ENCODE results near the gene RBM5. TPM values are rescaled to one million over a fixed set of nuclear protein-coding genes. Genes with fewer than 3 reads are reported as not detected.
A peak's percentile ranks its signal among the peaks of the same experiment; 100 is the strongest.

Gene RBM5
- total RNA-seq, 2 donors from 2014 or later = 139 to 308 TPM

DNA sequence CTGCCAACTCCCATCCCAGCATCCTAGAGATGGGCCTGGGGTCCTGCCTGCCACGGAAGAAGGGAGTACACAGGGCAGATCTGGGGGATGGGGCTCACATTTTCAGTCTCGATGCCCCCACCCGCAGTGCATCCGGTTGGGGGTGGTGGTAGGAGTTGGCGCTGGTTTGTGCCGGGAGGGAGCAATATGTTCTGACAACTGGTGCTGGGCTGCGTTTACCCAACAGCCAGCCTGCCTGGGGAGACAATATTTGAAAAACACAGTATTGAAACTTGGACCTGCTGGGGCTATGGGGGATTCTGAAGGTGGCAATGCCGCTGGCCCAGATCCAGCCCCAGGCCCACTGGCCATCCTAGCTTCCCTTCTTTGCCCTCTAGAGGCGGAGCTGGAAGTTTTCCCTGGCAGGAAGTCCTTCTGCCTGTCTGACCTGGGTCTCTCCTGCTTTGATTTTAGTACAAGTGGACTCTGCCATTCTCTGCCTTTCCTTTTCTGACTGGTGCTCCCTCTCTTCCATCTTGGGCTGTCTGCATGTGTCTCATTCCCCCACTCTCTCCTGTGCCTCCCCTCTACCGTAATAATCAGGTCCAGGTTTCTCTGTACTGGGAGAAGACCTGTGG is 69.9 kb downstream of the RBM5 start:
- intact Hi-C loops (cut with DNase I) = no loop called here
- WGBS, 2 donors = 79 to 88% methylated on average over 5 to 10 of the region's 10 CpGs
- H3K4me3 ChIP-seq = no peak overlapping the region
- peak overlapping the region in 1 of 4 donors; percentile 2 for H3K27ac ChIP-seq
- DNase-seq (no peak), ATAC-seq (no peak)
- peaks cover 19% of the 10 kb centered on the region for H3K4me1 ChIP-seq
- no peaks in the 10 kb centered on the region for H3K9me3 ChIP-seq
- no peaks in the 10 kb centered on the region for H3K36me3 ChIP-seq (replicated peaks in 1 of 2; ENCODE audit: insufficient read depth in 1 of 2, low read depth in 2 of 2)
- H3K27me3 ChIP-seq = no peaks in the 10 kb centered on the region
- TF ChIP-seq POLR2A (IDR thresholded peaks at IDR 0.05) (no peak), CTCF (IDR thresholded peaks at IDR 0.05) (no peak)

DNA sequence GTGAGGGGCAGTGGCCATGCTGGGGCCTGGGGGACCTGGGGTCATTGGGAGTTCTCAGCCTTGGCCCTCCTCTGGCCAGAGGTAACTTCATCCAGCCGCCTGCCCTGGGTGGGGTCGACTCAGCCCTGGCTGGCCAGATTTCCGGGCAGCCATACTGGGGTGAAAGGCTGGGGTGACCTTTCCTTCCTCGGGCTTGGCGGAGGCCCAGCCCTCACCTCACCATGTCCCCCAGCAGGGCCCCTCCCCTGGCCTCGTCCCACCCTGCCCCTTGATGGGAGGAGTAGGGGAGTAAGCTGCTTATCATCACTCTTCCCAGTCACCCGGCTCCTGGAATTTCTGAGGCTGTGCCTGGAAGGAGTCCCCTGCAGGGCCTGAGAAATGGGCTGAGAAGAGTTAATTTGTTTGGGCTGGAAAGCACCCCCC is 71.9 kb downstream of the RBM5 start:
- TF ChIP-seq POLR2A (IDR thresholded peaks at IDR 0.05) = no peak
- no peak for TF ChIP-seq CTCF (IDR thresholded peaks at IDR 0.05)
- Histone ChIP-seq H3K27ac (no peak overlapping the region), H3K4me3 (no peak overlapping the region), H3K27me3 (no peaks in the 10 kb centered on the region), H3K4me1 (peaks cover 15% of the 10 kb centered on the region), H3K9me3 (no peaks in the 10 kb centered on the region), H3K36me3 (replicated peaks in 1 of 2; ENCODE audit: insufficient read depth in 1 of 2, low read depth in 2 of 2) (no peaks in the 10 kb centered on the region)
- intact Hi-C loops (cut with DNase I) = no loop called here
- ATAC-seq = no peak
- no peak for DNase-seq
- WGBS, 2 donors = 80 to 82% methylated on average over 1 to 6 of the region's 7 CpGs

DNA sequence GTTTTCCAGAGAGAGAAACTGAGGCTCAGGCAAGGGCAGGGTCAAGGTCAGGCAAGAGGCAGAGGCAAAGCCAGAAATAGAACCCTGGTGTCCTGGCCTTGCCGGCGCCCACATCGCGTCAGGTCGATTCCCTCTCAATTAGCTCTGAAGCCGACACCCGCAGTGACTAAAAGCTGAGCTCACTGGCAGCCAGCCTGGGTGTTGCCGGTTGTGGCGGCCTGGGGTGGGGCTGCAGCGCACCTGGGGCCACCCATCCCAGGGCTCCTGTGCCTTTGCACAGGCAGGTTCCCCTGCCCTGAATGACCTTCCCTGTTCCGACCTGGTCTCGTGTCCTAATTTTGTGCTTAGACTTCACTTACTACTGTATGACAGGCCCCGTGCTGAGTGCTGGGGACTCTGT is 72.6 kb downstream of the RBM5 start:
- no peak for ATAC-seq
- no peak overlapping the region for H3K27ac ChIP-seq

GRCh38 chr3:50162034-50162883 is 73.5 kb downstream of the RBM5 start:
- no peaks in the 10 kb centered on the region for H3K27me3 ChIP-seq
- intact Hi-C loops (cut with DNase I) = no loop called here
- WGBS, 2 donors = 59 to 72% methylated on average over 2 to 5 of the region's 5 CpGs
- no peak for TF ChIP-seq POLR2A (IDR thresholded peaks at IDR 0.05)
- no peak for TF ChIP-seq CTCF (IDR thresholded peaks at IDR 0.05)
- no peaks in the 10 kb centered on the region for H3K9me3 ChIP-seq
- peak overlapping the region in 1 of 4 donors; percentile 11 for H3K27ac ChIP-seq
- no peak for ATAC-seq
- no peak for DNase-seq
- peaks cover 4% of the 10 kb centered on the region for H3K4me1 ChIP-seq
- H3K36me3 ChIP-seq (replicated peaks in 1 of 2; ENCODE audit: insufficient read depth in 1 of 2, low read depth in 2 of 2) = no peaks in the 10 kb centered on the region
- H3K4me3 ChIP-seq = no peak overlapping the region

More for the DNA sequence above, 72.6 kb downstream of the RBM5 start:
- no peaks in the 10 kb centered on the region for H3K36me3 ChIP-seq (replicated peaks in 1 of 2; ENCODE audit: insufficient read depth in 1 of 2, low read depth in 2 of 2)
- H3K4me3 ChIP-seq = no peak overlapping the region
- no peaks in the 10 kb centered on the region for H3K27me3 ChIP-seq
- intact Hi-C loops (cut with DNase I) = no loop called here
- no peaks in the 10 kb centered on the region for H3K9me3 ChIP-seq
- 66 to 74% methylated on average over 10 to 13 of the region's 13 CpGs for WGBS, 2 donors
- DNase-seq = no peak
- peaks cover 7% of the 10 kb centered on the region for H3K4me1 ChIP-seq
- TF ChIP-seq POLR2A (IDR thresholded peaks at IDR 0.05) (no peak), CTCF (IDR thresholded peaks at IDR 0.05) (no peak)
